GM21723 (cell line): ENCODE data around the gene H6PD.

Experiments
- ATAC-seq: cut with Tn5 transposase; IDR thresholded peaks from one replicate; pipeline ENCODE4 v1.9.1; 2021; ENCODE audit warnings: mild to moderate bottlenecking, moderate library complexity; ENCODE audit not compliant: unreplicated experiment

Gene H6PD, protein sequence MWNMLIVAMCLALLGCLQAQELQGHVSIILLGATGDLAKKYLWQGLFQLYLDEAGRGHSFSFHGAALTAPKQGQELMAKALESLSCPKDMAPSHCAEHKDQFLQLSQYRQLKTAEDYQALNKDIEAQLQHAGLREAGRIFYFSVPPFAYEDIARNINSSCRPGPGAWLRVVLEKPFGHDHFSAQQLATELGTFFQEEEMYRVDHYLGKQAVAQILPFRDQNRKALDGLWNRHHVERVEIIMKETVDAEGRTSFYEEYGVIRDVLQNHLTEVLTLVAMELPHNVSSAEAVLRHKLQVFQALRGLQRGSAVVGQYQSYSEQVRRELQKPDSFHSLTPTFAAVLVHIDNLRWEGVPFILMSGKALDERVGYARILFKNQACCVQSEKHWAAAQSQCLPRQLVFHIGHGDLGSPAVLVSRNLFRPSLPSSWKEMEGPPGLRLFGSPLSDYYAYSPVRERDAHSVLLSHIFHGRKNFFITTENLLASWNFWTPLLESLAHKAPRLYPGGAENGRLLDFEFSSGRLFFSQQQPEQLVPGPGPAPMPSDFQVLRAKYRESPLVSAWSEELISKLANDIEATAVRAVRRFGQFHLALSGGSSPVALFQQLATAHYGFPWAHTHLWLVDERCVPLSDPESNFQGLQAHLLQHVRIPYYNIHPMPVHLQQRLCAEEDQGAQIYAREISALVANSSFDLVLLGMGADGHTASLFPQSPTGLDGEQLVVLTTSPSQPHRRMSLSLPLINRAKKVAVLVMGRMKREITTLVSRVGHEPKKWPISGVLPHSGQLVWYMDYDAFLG

DNA sequence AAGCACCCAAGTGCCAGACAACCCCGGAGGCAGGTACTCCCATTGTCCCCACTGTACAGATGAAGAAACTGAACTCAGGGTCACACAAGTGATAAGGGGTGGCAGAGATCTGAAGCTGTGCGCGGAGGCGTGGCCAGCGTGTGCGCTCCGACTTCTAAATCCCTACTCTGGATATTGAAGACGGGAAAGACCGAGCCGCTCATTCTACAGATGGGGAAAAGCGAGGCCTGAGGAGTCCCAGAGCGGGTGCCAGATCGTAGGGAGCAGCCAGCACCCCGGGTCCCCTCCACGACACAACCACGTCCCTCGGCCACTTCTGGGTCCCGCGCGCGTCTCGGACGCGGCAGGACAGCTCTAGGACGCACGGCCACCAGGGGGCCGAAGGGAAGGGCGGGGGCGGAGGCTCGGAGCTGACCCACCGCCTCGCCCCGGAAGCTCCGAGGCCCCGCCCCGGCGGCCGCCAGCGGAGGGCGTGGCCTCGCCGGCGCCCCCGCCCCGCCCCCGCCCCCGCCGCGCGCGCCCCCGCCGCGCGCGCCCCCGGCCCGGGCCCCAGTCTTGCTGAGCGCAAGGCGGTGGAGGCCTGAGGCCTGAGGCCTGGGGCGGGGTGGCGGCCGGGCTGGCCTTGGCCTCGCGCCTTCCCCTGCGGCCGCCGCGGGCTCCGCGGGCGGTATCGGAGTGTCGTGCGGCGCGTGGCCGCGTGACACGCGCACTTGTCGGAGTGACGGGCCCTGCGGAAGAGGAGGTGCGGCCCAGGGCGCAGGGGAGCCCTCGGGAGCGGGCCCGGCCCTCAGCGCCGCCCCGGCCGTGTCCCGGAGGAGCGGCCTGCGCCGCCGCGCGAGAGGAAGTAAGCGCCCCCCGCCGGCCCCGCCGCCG is at the start of gene H6PD:
H6PD (plus strand) TSS at position 552 of the 873 bp plus-strand sequence. CDS start 10,161 bp downstream, outside the sequence.
- peak; percentile 67 for ATAC-seq

DNA sequence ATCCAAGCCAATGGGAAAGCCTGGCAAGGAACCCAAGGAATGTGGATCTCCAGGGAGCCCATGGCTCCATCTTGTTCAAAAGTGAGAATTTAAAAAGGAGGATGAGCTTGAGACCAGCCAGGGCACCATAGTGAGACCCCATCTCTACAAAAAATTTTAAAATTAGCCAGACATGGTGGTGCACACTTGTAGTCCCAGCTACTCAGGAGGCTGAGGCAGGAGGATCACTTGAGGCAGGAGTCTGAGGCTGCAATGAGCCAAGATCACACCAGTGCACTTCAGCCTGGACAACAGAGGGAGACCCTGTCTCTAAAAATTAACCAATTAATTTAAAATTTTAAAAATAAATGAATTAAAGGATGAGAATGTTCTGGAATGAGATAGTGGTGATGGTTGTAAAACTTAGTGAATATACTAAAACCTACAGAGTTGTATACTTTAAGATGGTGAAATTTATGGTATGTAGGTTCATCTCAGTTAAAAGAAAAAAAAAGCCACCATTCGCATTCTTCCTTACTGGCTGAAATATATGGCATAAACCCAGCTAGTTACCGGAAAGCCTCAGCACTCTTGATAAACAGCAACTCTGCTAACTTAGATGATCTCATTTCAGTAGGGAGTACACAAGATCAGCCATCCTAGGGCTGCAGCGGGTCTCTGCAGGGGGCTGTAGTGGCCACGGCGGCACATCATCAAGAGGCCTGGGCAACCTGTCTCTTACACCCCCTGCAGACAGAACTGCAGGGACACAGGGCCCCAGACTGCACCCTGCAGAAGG is 48.3 kb upstream of the H6PD start:
- ATAC-seq, result no peak

DNA sequence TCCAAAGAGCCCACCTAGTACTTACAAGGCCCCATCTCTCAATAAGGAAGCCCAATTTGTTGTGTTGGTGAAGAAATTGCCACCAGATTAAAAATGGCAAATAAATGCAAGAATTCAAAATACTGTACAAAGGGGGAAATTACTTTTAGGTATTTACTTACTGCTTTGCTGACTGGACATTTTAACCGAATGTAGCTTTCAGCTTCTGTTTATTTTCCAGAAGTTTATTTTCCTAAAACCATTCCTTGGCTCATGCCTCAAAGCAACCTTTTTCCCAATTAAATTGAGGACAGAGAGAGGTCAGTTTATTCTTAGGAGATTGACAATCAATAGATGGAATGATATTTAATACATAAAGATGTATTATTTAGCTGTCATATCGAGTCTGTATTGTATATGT is 47.6 kb upstream of the H6PD start:
- ATAC-seq, result no peak

DNA sequence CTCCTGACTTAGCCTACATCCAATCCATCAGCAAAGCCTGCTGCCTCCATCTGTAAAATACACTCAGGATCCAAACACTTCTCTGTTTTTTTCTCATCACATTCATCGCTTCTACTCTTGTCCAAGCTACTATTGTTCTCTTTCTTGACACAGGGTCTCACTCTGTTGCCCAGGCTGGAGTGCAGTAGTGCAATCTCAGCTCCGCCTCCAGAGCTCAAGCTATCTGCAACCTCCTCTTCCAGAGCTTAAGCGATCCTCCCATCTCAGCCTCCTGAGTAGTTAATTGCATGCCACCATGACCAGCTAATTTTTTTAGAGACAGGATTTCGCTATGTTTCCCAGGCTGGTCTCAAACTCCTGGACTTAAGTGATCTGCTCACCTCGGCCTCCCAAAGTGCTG is 44.3 kb upstream of the H6PD start:
- no peak for ATAC-seq

DNA sequence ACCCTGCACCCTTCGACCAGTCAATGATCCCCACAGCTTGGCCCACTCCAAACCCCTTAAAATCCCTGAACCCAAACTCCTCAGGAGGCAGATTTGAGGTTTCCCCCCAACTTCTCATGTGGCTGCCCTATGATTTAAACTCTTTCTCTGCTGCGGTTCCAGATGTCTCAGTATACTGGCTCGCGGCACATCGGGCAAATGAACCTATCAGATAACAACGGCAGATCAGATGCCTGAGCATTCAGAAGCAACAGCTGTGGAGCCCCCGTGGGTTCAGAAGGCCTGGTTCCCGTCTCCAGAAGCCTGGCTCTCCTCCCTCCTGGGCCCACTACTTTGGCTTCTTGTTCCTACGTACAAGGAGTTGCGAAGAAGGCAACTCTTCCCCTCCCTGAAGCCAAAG is 43.3 kb upstream of the H6PD start:
- no peak for ATAC-seq

DNA sequence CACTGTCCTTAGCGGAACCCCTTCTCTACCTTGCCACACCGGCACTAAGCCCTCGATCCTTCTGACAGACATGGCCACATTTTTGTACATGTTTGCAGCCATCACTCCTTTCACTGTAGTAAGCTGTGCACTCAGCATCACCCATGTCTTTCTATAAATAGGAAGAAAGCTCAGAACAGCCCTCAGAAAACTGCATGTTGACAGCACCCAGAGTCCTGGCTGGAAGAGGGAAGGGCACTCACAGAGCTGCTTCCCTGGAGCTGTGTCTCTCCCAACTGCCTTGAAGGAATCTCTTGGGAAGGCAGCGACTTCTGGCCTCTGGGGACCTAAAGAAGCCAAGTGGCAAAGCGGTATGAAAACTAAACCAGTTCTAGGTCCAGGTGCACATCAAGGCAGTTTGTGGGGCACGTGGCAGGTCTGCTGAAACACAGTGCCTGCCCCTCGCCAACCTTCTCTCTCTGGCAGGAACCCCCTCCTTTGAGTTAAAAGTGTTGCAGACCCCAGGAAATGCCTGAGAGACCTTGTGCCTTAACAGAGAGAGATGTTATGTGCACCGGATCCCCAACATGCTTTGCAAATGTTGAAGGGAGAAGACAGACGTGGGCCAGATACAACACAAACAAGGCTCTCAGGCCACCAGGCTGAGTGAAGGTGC is 41.9 kb upstream of the H6PD start:
- ATAC-seq, result no peak

DNA sequence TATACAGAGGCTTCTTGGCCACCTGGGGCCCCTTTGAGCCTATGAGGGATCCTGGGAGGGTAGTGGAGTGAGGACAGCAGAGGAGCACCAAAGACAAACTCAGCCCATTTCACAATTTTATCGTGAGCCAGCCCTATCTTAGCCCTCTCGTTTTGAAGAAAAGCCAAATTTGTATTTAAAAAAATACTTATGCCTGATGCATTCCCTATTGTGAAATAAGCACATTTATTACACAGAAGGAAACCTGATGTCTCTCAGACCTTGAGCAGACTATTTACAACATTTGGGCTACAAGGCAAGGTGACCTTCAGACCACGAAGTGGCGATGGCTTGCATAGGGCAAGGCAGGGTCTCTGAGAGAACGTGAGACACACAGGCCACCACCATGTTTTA is 41.3 kb upstream of the H6PD start:
- ATAC-seq, result no peak

DNA sequence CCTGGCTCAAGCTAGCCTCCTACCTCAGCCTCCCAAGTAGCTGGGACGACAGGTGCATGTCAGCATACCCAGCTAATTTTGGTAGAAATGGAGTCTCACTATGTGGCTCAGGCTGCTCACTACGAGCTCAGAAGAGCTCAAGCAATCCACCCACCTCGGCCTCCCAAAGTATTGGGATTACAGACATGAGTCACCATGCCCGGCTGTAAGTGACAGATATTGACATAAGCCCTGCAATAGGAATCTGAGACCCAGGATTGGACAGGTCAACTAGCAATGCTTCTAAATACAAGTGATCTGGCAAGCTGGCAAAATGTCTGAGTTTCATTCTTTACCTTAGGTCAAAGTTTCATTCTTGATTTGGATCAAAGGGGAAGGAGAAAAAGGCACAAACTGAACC is 40.5 kb upstream of the H6PD start:
- no peak for ATAC-seq

DNA sequence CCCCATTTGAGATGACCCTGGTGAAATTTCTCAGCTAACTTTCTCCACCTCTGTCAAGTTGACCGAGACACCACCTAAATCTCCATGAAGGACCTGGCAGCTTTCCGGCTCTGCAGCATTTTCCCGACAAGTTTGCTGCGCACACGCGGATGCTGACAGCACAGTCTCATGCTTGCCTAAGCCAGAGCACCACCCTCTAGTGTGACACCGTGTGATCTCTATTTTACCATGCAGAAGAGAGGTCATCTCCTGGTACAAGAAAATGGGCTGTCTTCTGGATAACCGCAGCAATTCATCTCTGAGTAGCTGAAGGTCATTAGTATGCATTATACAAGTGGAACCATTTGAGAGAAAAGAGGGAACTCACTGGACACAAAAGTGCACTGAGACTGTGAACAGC is 38.9 kb upstream of the H6PD start:
- ATAC-seq, result no peak

DNA sequence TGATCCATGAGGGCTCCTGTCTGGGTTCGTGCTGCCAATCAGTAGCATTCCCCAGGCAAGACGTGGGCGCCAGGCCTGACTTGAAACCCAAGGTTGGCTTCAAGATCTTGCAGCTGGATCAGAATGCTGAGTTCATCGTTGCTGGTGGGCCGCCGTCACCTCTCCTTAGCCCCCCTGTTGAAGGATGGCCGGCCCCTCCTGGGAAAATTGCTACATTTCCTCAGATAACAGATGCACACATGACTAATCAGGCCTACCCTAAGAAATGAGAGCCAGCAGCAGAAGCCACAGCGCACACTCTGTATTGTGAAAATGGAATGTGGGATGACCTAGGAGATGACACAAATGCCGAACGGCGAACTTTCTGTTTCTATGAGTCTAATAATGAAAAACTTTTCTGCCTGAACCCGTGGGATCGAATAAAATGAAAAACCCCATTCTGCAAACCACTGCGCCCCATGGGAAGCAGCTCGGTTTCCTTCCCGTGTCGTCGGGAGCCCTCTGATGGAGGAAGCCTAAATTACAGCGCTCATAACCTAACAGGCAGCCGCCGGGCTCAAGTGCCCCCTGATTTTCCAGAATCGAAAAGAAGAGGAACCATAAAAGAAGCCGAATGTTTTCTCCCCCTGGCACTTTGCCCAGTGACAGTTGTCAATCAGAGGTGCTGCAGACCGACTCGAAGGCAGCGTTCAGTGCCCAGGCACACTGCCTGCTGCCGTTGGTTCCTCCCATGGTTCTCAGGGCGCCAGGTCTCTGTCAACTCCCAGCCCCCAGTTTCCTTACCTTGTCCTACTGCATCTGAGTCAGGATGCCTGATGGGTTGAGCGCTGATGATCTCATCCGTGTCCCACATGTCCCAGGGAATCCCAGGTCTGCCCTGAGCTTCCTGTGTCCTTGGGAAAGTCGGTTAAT is 38.2 kb upstream of the H6PD start:
- no peak for ATAC-seq

DNA sequence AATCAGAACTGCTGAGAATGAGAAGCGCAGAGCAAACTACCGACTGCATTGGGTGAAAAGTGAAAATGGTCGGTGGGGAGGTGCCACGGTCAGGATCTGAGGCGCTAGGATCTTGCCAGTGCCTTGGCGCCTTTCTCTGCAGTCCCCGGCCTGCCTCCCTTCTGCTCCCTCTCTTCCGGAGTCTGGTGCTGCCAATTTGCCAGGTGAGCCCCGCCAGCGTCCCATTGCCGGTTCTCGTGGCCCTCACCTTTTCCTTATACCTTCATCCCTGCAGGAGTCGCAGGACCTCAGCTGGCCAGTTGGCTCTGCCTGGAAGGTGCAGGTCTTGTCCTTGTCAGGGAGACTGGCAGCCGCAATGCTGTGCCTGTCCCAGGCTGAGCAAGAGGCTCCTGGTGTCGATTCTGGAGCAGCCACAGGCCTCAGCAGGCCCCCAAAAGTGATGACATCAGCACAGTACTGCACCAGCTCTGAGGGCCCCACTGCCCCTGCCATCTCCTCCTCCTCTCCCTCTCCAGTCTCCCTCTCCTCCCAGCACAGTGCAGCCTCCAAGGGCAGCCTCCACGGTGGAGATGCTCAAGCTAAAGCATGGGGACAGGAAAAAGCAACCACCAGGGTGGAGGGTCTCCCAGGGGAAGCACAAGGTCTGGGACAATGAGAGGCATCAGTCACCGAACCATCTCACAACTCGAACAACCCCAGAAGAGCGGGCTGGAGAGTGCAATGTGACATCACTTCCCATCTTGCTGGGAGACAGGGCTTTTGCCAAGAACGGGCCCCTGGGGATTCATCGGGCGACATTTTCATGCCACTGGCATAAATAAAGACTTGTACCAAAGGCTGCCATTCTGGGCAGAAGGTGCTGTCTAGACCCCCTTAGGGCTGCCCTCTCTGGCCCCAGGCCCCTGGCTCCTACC is 37.1 kb upstream of the H6PD start:
- no peak for ATAC-seq

DNA sequence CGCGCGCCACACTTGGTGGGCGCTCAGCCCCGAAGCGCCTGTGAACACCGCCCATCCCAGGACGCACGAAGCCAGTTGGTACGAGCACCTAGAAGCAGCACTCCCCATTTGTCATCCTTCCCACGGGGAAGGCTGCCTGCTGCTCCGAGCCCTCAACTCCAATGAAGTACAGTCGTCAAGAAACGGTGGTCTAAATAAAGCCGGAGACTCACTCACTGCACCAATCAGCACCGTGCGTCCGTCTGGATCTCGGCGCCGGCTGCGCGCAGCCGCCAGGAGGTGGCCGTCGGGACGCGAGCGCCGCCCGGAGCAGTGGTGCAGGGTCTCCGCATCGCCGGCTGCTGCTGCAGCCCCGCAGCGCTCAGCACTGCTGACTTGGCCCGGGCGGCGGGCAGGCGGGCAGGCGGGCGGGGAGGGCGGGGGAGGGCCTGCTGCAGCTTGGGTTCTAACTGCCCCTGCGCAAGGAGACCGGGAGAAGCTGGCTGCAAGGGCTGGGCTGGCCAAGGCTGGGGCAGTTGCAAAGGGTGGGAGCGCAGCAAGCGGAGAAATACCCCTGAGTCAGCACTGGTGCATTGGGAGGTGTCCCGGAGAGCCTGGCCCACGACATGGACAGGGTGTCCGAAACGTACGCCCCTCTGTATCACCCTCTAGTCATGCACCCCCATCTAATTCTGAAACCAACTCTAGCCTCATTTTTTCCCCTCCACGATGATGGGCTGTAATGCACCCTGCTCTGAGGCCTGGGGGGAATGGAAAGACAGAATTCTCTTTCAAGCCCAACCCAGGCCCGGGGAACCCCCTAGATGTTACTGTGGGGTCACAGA is 35.8 kb upstream of the H6PD start:
- ATAC-seq, result no peak

DNA sequence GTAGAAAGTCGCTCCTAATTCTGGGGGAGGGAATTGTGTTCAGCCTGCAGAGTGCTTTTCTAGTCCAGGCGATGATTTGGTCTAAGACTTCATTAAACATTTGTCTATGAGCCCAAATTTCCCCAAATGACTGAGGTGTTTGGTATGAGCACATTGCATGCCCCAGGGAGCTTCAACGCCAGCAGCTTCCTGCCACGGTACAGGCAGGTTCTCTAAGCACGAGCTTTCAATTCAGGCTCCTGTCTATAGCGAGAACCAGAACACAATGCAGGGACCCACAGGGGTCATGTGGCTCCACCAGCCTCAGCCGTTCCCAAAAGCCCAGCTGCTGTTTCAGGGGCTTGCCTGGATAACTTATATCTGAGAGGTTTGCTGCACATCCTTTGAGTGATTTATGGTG is 34.1 kb upstream of the H6PD start:
- ATAC-seq, result no peak

DNA sequence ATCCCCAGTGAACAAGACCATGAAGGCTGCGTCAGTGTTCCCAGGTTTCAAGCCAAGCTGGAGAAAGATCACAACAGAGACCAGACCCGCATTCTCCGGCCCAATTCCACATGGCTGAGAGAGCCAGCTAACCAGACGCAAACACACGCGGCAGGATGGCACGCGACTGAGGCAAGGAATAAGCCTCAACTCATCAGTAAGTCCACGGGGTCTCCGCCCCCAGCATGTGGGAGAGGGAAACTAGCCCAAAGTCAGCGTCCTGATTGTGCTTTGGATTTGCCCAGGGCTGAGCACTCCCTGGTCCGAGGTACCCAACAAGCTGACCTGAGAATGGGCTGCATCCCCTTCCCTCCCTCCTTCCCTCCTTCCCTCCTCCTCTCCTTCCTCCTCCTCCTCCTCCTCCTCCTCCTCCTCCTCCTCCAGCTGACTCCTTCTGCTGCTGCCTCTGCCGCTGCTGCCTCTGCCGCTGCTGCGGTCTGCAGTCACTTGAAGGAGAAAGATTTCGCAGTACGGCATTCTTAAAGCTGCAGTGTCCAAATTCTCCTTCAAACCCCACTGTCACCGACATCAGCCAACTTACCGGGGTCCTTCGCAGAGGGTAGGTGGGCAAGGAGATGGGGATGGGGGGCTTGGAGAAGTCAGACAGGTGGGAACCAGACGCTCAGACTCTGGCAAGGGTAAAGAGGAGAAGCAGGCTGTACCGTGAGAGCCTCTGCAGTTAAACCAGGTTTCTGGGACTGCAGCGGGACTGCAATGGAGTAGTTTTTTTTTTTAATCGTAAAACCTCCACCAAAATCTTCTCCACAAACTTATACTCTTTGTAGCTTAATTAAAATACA is 33.0 kb upstream of the H6PD start:
- ATAC-seq, result no peak

DNA sequence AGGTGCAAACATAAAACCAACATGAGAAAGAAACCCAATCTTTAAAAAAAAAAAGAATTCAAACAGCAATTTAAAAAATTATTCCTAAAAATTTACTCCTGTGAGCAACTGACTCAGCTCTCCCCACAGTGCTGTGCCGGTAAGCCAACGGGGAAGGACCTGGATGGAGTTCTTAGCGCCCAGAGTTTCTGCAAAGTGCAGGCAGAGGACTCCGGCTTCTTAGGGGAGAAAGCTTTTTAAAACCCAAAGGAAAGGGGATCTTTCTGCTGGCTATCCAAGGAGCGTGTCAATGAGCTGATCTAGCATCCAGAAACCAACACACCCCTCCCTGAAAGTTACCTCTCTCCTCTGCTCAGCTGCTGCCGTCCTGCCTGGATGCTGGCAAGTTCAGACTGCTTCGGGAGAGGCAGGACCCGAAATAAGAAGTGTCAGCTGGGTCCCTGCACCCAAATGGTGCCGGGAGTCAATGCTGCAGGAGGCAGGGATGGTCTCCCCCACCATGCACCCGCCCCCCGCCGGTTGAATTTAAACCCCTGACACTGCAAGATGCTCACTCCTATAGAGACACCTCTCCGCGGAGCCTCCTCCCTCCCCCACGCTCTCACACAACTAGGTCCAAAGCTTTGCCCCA is 32.2 kb upstream of the H6PD start:
- no peak for ATAC-seq

DNA sequence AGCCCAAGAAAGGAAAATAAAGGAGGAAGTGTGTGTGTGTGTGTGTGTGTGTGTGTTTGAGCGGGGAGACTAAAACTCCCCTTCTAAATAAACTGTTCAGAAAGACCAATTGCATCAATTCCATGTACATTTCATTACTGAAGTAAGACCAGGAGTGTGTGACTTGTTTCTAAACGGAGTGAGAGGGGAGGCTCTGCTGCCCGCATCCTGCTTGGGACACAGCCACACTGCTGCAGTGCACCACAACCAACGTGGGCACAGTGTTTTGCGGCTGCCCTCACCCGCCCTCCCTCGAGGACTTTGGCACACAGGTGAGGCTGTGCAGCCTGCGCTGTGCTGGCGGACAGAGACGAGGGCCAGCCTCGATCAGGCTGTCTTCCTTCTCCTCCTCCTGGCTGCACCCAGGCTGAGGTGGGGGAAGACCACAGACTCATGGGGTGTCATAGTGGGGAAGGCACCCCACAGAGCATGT is 31.0 kb upstream of the H6PD start:
- no peak for ATAC-seq
